Renal cortical epithelial cell (primary cell): ENCODE data around the gene DLG1. TPM values are rescaled to one million over a fixed set of nuclear protein-coding genes. Genes with fewer than 3 reads are reported as not detected.

Source experiments
- DNase-seq: peaks from one replicate; pipeline ENCODE4 v3.0.0-alpha.2; 2011; ENCODE audit warnings: low read depth
- total RNA-seq: library from RNA; depleted of rRNA; stranded (reverse); fragments of >200 nt; gene quantifications from 2 replicates; pipeline ENCODE4 v1.2.3, GENCODE V29; 2014

The DLG1 gene
- total RNA-seq, 1 donor from 2014 or later = 197 TPM

GRCh38 chr3:196998966-196999760 lies 299.2 kb downstream of the DLG1 start:
- no peak for DNase-seq

GRCh38 chr3:196997311-196997710 lies 301.1 kb downstream of the DLG1 start:
- no peak for DNase-seq

GRCh38 chr3:196996454-196997265 lies 301.8 kb downstream of the DLG1 start:
- no peak for DNase-seq

GRCh38 chr3:196995646-196996355 lies 302.6 kb downstream of the DLG1 start:
- DNase-seq = no peak

- no peak for DNase-seq
Measured at GRCh38 chr3:196995027-196995426, 303.4 kb downstream of the DLG1 start.

GRCh38 chr3:196994056-196994455 lies 304.4 kb downstream of the DLG1 start:
- DNase-seq = no peak
